T-cell (primary cell): Measurements from ENCODE around the gene CD86. TPM values are rescaled to one million over a fixed set of nuclear protein-coding genes. Genes with fewer than 3 reads are reported as not detected.

Source experiments
- ATAC-seq, 4 experiments: fragments of 200-7000 bp in 3 of 4; fragments of 150-1000 bp in 1 of 4; cut with Tn5 transposase; replicated peaks in 1 of 4; 1 replicate in 3 of 4; 2 replicates in 1 of 4; pipeline ENCODE4 v1.10.0; 2021; ENCODE audit warnings: moderate library complexity in 3 of 4, mild to moderate bottlenecking in 2 of 4, moderate number of reproducible peaks in 1 of 4
- CTCF ChIA-PET, 2 donors: fragments of 300-600 bp; sonication (Branson Sonifier 250); formaldehyde crosslinking; loops; one replicate each; lab custom pipeline; 2022; ENCODE audit warnings: antibody characterized with exemption in 2 of 2; lab: Charles Lee
- POLR2A ChIA-PET, 2 donors: fragments of 300-600 bp; sonication (Branson Sonifier 250); formaldehyde crosslinking; loops; one replicate each; lab custom pipeline; 2022; ENCODE audit warnings: antibody characterized with exemption in 2 of 2; lab: Charles Lee
- DNase-seq, 35 experiments: peaks; one replicate each; pipeline versions ENCODE4 v3.0.0 to v3.0.0-alpha.2; 2013 to 2023
- H3K27ac ChIP-seq: one replicate; pipeline ENCODE4 v1.5.1; 2013; ENCODE audit warnings: low read length
- H3K27me3 ChIP-seq, 2 experiments: replicated peaks in 1 of 2; 1 replicate in 1 of 2; 2 replicates in 1 of 2; pipeline versions ENCODE4 v1.6.1 to v1.7.0; 2013; ENCODE audit warnings: low read length in 1 of 2, mixed read lengths in 1 of 2; ENCODE audit not compliant: control insufficient read depth in 2 of 2, insufficient read depth in 2 of 2; ENCODE audit errors: extremely low read depth in 1 of 2
- H3K36me3 ChIP-seq, 2 donors: 1 replicate in 1 of 2; 2 replicates in 1 of 2; pipeline versions ENCODE4 v1.6.1 to v1.7.0; 2013; ENCODE audit warnings: low read length in 1 of 2; ENCODE audit not compliant: control insufficient read depth in 2 of 2, insufficient read depth in 1 of 2; ENCODE audit errors: extremely low read depth in 1 of 2
- H3K4me1 ChIP-seq, 2 experiments: 1 replicate in 1 of 2; 2 replicates in 1 of 2; pipeline versions ENCODE4 v1.6.1 to v1.7.0; 2013; ENCODE audit warnings: low read length in 2 of 2, mixed read lengths in 1 of 2; ENCODE audit not compliant: insufficient read depth in 2 of 2, control insufficient read depth in 1 of 2; ENCODE audit errors: extremely low read depth in 1 of 2
- H3K4me3 ChIP-seq, 2 donors: 1 replicate in 1 of 2; 2 replicates in 1 of 2; pipeline versions ENCODE4 v1.5.1 to v1.7.0; 2013; ENCODE audit warnings: mild to moderate bottlenecking in 2 of 2, low read length in 1 of 2, moderate library complexity in 1 of 2; ENCODE audit not compliant: control insufficient read depth in 1 of 2; ENCODE audit errors: extremely low read depth in 1 of 2
- H3K9me3 ChIP-seq: 2 replicates; pipeline ENCODE4 v1.7.0; 2013
- H3K27ac Mint-ChIP-seq, 2 donors: one replicate each; pipeline ENCODE4 v1.8.0; 2020 to 2021; ENCODE audit warnings: mild to moderate bottlenecking in 2 of 2, mixed read lengths in 2 of 2
- H3K27me3 Mint-ChIP-seq, 2 donors: one replicate each; pipeline ENCODE4 v1.8.0; 2021 to 2022; ENCODE audit warnings: mixed read lengths in 2 of 2
- H3K36me3 Mint-ChIP-seq: one replicate; pipeline ENCODE4 v1.8.0; 2021; ENCODE audit warnings: mixed read lengths
- H3K4me1 Mint-ChIP-seq, 3 donors: one replicate each; pipeline ENCODE4 v1.8.0; 2020 to 2022; ENCODE audit warnings: mixed read lengths in 3 of 3, mild to moderate bottlenecking in 1 of 3
- H3K4me3 Mint-ChIP-seq, 3 donors: one replicate each; pipeline ENCODE4 v1.8.0; 2020 to 2022; ENCODE audit warnings: mild to moderate bottlenecking in 3 of 3, mixed read lengths in 3 of 3, moderate library complexity in 3 of 3
- H3K9me3 Mint-ChIP-seq, 3 donors: one replicate each; pipeline ENCODE4 v1.8.0; 2020 to 2022; ENCODE audit warnings: mixed read lengths in 3 of 3
- WGBS: methylation state at CpG from one replicate; pipeline ENCODE4 v1.1.5; 2013; ENCODE audit warnings: missing lambda C conversion rate; ENCODE audit not compliant: insufficient coverage; 5-methylcytosine and 5-hydroxymethylcytosine counted together
- total RNA-seq, 35 experiments: library from RNA in 6 of 35; stranded (reverse) in 6 of 35; fragments of 120-200 nt in 1 of 35; gene quantifications; one replicate each; pipeline versions ENCODE4 v1.2.1 to v1.2.4 and lab custom pipeline; 2013 to 2026

The CD86 gene
- total RNA-seq, 5 donors from 2014 or later (not counting 1 experiment from before 2014, with no cell fraction given), result 0.23 to 1.2 (median 0.52) TPM; not detected in 1

GRCh38 chr3:122076491-122077292, 21.5 kb downstream of the CD86 start:
- Mint-ChIP-seq H3K27ac (no peak overlapping the region), H3K4me3 (no peak overlapping the region), H3K27me3 (peaks cover 14 to 37% of the 10 kb centered on the region in 2 donors), H3K36me3 (no peaks in the 10 kb centered on the region), H3K4me1 (peaks cover 0 to 19% (median 5%) of the 10 kb centered on the region in 3 donors), H3K9me3 (peaks cover 0 to 3% (median 0%) of the 10 kb centered on the region in 3 donors)
- 45% methylated on average over 3 of the region's 4 CpGs for WGBS
- no peak for DNase-seq
- no peak overlapping the region for H3K27ac ChIP-seq
- no peaks in the 10 kb centered on the region for H3K36me3 ChIP-seq
- no peaks in the 10 kb centered on the region for H3K9me3 ChIP-seq
- peaks cover 0 to 17% of the 10 kb centered on the region in 2 experiments for H3K27me3 ChIP-seq
- peaks cover 0 to 22% of the 10 kb centered on the region in 2 experiments for H3K4me1 ChIP-seq
- H3K4me3 ChIP-seq, result no peak overlapping the region
- CTCF ChIA-PET, result no interaction called here
- no peak for ATAC-seq
- POLR2A ChIA-PET, result no interaction called here

- H3K27ac ChIP-seq, result no peak overlapping the region
- peak overlapping the region in 1 of 3 donors; percentile 32 for H3K4me3 Mint-ChIP-seq
- H3K27ac Mint-ChIP-seq, result no peak overlapping the region
- no peak overlapping the region for H3K4me3 ChIP-seq
- no peaks in the 10 kb centered on the region for H3K36me3 Mint-ChIP-seq
- peaks cover 0 to 22% of the 10 kb centered on the region in 2 experiments for H3K4me1 ChIP-seq
- H3K9me3 ChIP-seq, result no peaks in the 10 kb centered on the region
- ChIA-PET CTCF (interaction anchor here in 1 of 2 donors (0.6 kb wide), 1 partner anchor 227 kb away, joined by 4 read pairs; no protein-coding TSS in a partner anchor), POLR2A (no interaction called here)
- ATAC-seq (peak in 1 of 4 experiments; percentile 20), DNase-seq (no peak)
- H3K27me3 ChIP-seq, result peaks cover 0 to 17% of the 10 kb centered on the region in 2 experiments
- H3K27me3 Mint-ChIP-seq, result peaks cover 14 to 37% of the 10 kb centered on the region in 2 donors
- H3K9me3 Mint-ChIP-seq, result peaks cover 0 to 3% (median 0%) of the 10 kb centered on the region in 3 donors
- WGBS, result 52% methylated on average over 7 of the region's 9 CpGs
- peaks cover 0 to 19% (median 5%) of the 10 kb centered on the region in 3 donors for H3K4me1 Mint-ChIP-seq
- no peaks in the 10 kb centered on the region for H3K36me3 ChIP-seq
Observed at GRCh38 chr3:122077293-122078234, 22.4 kb downstream of the CD86 start.

- WGBS, result 57% methylated on average over 4 of the region's 8 CpGs
- H3K36me3 Mint-ChIP-seq, result no peaks in the 10 kb centered on the region
- H3K36me3 ChIP-seq, result no peaks in the 10 kb centered on the region
- no peaks in the 10 kb centered on the region for H3K9me3 ChIP-seq
- H3K4me1 ChIP-seq, result peaks cover 0 to 22% of the 10 kb centered on the region in 2 experiments
- POLR2A ChIA-PET, result no interaction called here
- H3K27me3 Mint-ChIP-seq, result peaks cover 14 to 34% of the 10 kb centered on the region in 2 donors
- H3K27ac Mint-ChIP-seq, result no peak overlapping the region
- peaks cover 0 to 3% (median 0%) of the 10 kb centered on the region in 3 donors for H3K9me3 Mint-ChIP-seq
- DNase-seq (no peak), ATAC-seq (no peak)
- H3K27ac ChIP-seq, result no peak overlapping the region
- CTCF ChIA-PET, result no interaction called here
- peaks cover 0 to 19% (median 5%) of the 10 kb centered on the region in 3 donors for H3K4me1 Mint-ChIP-seq
- peak overlapping the region in 1 of 3 donors; percentile 38 for H3K4me3 Mint-ChIP-seq
- no peak overlapping the region for H3K4me3 ChIP-seq
- peaks cover 0 to 17% of the 10 kb centered on the region in 2 experiments for H3K27me3 ChIP-seq
Observed at GRCh38 chr3:122078235-122078935, 23.2 kb downstream of the CD86 start.

- H3K27ac Mint-ChIP-seq, result no peak overlapping the region
- 88% methylated on average over 3 of the region's 8 CpGs for WGBS
- no peaks in the 10 kb centered on the region for H3K9me3 Mint-ChIP-seq
- no peak for DNase-seq
- ATAC-seq, result no peak
- Histone ChIP-seq H3K27me3 (peaks cover 0 to 10% of the 10 kb centered on the region in 2 experiments), H3K4me3 (no peak overlapping the region), H3K9me3 (no peaks in the 10 kb centered on the region), H3K36me3 (no peaks in the 10 kb centered on the region), H3K4me1 (peaks cover 0 to 20% of the 10 kb centered on the region in 2 experiments), H3K27ac (no peak overlapping the region)
- CTCF ChIA-PET, result interaction anchor here in 1 of 2 donors (0.6 kb wide), 1 partner anchor 220 kb away, joined by 3 read pairs; no protein-coding TSS in a partner anchor
- peaks cover 14 to 34% of the 10 kb centered on the region in 2 donors for H3K27me3 Mint-ChIP-seq
- no peak overlapping the region for H3K4me3 Mint-ChIP-seq
- POLR2A ChIA-PET, result interaction anchor here in 1 of 2 donors (0.6 kb wide), 1 partner anchor 25 kb away, joined by 3 read pairs; no protein-coding TSS in a partner anchor
- peaks cover 0 to 17% (median 5%) of the 10 kb centered on the region in 3 donors for H3K4me1 Mint-ChIP-seq
- H3K36me3 Mint-ChIP-seq, result no peaks in the 10 kb centered on the region
Observed at GRCh38 chr3:122079524-122080206, 24.5 kb downstream of the CD86 start.

GRCh38 chr3:122080207-122080587, 25.0 kb downstream of the CD86 start:
- POLR2A ChIA-PET, result interaction anchor here in 1 of 2 donors (0.6 kb wide), 1 partner anchor 26 kb away, joined by 3 read pairs; no protein-coding TSS in a partner anchor
- Histone ChIP-seq H3K4me3 (no peak overlapping the region), H3K4me1 (peaks cover 0 to 15% of the 10 kb centered on the region in 2 experiments), H3K27me3 (peaks cover 0 to 6% of the 10 kb centered on the region in 2 experiments), H3K27ac (no peak overlapping the region), H3K9me3 (no peaks in the 10 kb centered on the region), H3K36me3 (no peaks in the 10 kb centered on the region)
- DNase-seq, result no peak
- Mint-ChIP-seq H3K36me3 (no peaks in the 10 kb centered on the region), H3K9me3 (no peaks in the 10 kb centered on the region), H3K4me3 (no peak overlapping the region), H3K4me1 (peaks cover 0 to 17% (median 5%) of the 10 kb centered on the region in 3 donors), H3K27ac (no peak overlapping the region), H3K27me3 (peaks cover 14 to 30% of the 10 kb centered on the region in 2 donors)
- CTCF ChIA-PET, result no interaction called here
- WGBS, result 78% methylated on average over 6 of the region's 9 CpGs
- no peak for ATAC-seq
